ENCODE results near the gene SERTM2.
"Not testable (repeated sequence)": the region's sequence is repeated elsewhere in the genome, so short reads cannot be mapped to it uniquely, and the experiment has no call there.

The SERTM2 gene

GRCh38 chrX:111511477-111511876 is at the start of gene SERTM2:
Gene SERTM2, plus strand, starts transcription at chrX:111511645. Its CDS starts 7,213 bp downstream, at chrX:111518858.
- DNase-seq (ENCODE audit: low read depth, low spot score) = no peak

GRCh38 chrX:111465669-111466068 is 45.8 kb upstream of the SERTM2 start:
- DNase-seq (ENCODE audit: low read depth, low spot score) = no peak

GRCh38 chrX:111467896-111468295 is 43.5 kb upstream of the SERTM2 start:
- no peak for DNase-seq (ENCODE audit: low read depth, low spot score)

- DNase-seq (ENCODE audit: low read depth, low spot score) = no peak
Measured at GRCh38 chrX:111470681-111471403, 40.6 kb upstream of the SERTM2 start.

GRCh38 chrX:111481896-111482295 is 29.5 kb upstream of the SERTM2 start:
- no peak for DNase-seq (ENCODE audit: low read depth, low spot score)

- DNase-seq (ENCODE audit: low read depth, low spot score) = no peak
Measured at GRCh38 chrX:111483135-111483534, 28.3 kb upstream of the SERTM2 start.

- DNase-seq (ENCODE audit: low read depth, low spot score) = no peak
Measured at GRCh38 chrX:111483881-111484280, 27.6 kb upstream of the SERTM2 start.

GRCh38 chrX:111490688-111491087 is 20.8 kb upstream of the SERTM2 start:
- DNase-seq (ENCODE audit: low read depth, low spot score) = no peak

- no peak for DNase-seq (ENCODE audit: low read depth, low spot score)
Measured at GRCh38 chrX:111492085-111492484, 19.4 kb upstream of the SERTM2 start.

- no peak for DNase-seq (ENCODE audit: low read depth, low spot score)
Measured at GRCh38 chrX:111498538-111499103, 12.8 kb upstream of the SERTM2 start.

- no peak for DNase-seq (ENCODE audit: low read depth, low spot score)
Measured at GRCh38 chrX:111503485-111503993, 7.9 kb upstream of the SERTM2 start.

GRCh38 chrX:111504941-111505340 is 6.5 kb upstream of the SERTM2 start:
- no peak for DNase-seq (ENCODE audit: low read depth, low spot score)

GRCh38 chrX:111505783-111506182 is 5.7 kb upstream of the SERTM2 start:
- DNase-seq (ENCODE audit: low read depth, low spot score) = no peak

DNA sequence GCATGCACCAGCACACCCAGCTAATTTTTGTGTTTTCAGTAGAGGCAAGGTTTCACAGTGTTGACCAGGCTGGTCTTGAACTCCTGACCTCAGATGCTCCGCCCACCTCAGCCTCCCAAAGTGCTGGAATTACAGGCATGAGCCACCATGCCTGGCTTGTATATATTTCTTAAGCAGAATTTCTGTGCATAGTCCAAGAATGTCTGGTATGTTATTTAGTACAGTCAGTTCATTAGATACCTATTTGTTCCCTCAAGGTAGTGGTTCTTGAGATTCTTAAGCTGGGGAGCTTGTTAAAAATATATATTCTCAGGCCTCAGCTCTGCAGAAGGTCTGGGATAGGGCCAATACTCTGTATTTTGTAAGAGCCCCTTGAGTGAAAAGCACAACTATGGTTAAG is 4.6 kb upstream of the SERTM2 start:
- no peak for DNase-seq (ENCODE audit: low read depth, low spot score)

- no peak for DNase-seq (ENCODE audit: low read depth, low spot score)
Measured at GRCh38 chrX:111507933-111508332, 3.5 kb upstream of the SERTM2 start.

DNA sequence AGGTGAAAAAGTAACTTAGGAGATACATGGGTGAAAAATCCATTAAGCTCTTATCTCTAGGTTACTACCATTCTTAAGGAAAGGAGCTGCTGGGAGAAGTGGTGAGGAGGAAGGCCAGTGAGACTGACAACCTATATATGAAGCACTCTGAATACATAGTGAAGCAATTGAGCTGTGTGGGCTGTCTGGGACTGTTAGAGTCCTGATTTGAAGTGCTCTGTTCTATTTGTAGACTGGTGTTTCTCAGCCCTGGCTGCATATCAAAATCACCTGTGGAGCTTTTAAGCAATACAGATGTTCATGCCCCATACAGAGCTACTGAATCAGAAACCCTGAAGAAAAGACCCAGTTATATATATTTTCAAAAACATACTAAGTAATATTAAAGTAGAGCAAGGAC is 3.9 kb downstream of the SERTM2 start:
- DNase-seq (ENCODE audit: low read depth, low spot score) = no peak

DNA sequence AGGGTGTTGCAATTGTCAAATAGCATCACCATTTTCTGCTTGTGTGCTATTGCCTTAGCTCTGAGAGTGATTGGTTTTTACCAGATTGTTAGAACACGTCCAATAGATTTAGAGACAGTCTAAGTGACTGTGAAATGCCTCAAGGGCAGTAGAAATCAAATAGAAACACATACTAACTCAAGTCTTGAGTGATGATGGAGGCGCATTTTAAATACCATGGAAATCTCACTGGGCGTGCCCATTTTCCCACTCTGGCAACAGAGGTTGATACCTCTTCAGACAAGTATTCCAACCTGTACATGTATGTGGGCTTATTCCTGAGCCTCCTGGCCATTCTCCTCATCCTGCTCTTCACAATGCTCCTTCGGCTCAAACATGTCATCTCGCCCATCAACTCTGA is 7.2 kb downstream of the SERTM2 start:
- no peak for DNase-seq (ENCODE audit: low read depth, low spot score)

DNA sequence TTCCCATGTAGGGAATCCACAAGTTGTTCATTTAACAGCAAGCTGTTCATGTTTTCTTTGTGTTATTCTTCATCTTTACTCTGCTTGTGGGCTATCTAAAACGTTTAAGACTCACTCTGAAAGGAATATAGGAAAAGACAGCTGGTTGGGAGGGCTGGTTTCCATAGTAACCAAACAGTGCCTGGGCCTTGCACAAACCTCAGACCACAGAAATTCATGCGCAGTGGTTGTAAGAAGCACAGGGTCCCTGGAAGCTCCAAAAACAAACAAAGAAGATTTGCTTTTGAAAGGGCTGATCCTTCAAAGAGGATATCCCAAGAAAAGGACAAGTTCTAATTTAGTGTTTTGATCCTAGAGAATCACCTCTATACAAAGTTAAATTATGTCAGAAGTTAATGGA is 7.8 kb downstream of the SERTM2 start:
- no peak for DNase-seq (ENCODE audit: low read depth, low spot score)

DNA sequence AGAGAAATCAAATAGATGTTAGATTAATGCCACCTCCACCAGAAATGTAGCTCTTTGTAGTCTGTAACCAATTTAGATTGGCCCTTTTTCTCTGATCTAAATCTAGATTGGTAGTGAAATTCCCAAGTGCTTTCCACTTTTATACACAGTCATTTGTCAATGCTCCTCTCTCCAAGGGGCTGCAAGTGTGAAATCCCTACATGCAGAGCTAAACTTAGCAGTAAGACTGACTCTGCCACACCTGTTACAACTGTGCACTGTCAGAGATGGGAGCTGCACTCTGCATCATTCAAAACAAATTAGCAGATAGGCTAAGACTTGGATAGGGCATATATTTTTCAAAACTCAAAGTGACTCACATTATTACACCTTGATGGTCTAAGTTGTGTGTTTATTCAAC is 9.1 kb downstream of the SERTM2 start:
- DNase-seq (ENCODE audit: low read depth, low spot score) = no peak

DNA sequence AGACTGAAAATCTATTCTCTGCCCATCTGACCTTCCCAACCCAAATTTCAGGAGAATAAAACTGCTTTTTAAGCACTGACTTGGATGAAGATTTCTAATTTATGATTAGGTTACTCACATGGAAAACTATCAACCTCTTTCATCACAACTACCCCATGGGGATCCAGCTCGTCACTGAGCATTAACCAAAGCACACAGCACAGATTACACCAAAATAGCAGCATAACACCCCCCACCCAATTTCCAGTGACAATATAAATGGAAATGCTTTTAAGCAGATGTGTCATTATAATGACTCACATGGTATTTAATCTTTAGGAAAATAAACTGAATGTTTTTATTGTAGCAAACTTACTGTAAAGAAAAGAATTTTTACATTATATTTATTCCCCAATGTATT is 9.7 kb downstream of the SERTM2 start:
- DNase-seq (ENCODE audit: low read depth, low spot score) = no peak

DNA sequence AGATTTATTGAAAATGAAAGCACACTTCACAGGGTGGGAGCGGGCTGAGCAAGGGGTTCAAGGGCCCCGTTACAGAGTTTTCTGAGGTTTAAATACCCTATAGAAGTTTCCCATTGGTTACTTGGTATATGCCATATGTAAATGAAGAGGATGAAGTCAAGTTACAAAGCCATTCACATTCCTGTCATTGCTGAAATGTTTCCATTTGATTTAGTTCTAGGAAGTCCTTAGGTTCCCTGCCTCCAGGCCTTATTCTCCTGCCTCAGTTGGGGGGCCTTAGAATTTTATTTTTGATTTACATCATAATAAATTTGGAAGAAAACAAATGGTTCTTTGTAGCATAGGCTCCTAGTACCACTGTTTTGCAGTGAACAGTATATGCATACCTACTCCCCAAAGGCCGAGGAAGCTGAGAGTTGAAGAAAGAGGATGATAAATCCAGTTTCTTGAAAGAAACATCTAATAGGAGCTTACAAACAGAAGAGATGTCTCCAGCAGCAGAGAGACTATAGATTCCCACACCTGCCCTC is 31.8 kb downstream of the SERTM2 start:
- DNase-seq (ENCODE audit: low read depth, low spot score) = no peak

DNA sequence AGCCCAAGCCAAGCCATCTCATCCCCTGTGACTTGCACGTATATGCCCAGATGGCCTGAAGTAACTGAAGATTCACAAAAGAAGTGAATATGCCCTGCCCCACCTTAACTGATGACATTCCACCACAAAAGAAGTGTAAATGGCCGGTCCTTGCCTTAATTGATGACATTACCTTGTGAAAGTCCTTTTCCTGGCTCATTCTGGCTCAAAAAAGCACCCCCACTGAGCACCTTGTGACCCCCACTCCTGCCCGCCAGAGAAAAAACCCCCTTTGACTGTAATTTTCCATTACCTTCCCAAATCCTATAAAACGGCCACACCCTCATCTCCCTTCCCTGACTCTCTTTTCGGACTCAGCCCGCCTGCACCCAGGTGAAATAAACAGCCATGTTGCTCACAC is 37.8 kb downstream of the SERTM2 start:
- DNase-seq (ENCODE audit: low read depth, low spot score) = not testable (repeated sequence)

DNA sequence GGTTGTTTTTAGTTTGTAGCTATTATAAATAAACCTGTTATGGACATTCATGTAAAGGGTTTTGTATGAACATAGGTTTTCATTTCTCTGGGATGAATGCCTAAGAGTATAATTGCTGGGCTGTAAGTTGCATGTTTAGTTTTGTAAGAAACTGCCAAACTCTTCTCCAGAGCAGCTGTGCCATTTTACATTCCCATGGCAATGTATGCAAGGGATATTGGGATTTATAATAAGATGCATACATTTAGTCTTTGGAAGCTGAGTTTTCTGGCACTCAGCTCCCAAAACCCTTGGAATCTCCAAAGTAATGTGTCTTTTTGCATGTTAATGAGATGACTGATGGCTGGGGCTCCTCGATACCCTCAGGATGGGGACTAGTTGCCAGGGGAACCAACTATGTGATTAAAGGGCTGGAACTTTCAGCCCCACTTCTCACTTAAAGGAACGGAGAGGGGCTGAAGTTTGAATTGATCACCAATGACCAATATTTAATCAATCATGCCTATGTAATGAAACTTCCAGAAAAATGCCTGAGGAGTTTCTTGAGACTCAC is 44.0 kb downstream of the SERTM2 start:
- no peak for DNase-seq (ENCODE audit: low read depth, low spot score)

All from activated naive CD8-positive, alpha-beta T cell treated with anti-CD3 and anti-CD28 coated beads, Interleukin-2, amount 50 U/mL, for 16 hours (primary cell).